ENCODE data around the gene VRK2.
"Not testable (repeated sequence)": the region's sequence is repeated elsewhere in the genome, so short reads cannot be mapped to it uniquely, and the experiment has no call there.

The VRK2 gene

GRCh38 chr2:58170334-58170933 lies 123.8 kb downstream of the VRK2 start:
- not testable (repeated sequence) for DNase-seq

- not testable (repeated sequence) for DNase-seq
Measured at GRCh38 chr2:58171831-58172230, 125.2 kb downstream of the VRK2 start.

- DNase-seq: not testable (repeated sequence)
Measured at GRCh38 chr2:58177187-58177586, 130.6 kb downstream of the VRK2 start.

- DNase-seq: not testable (repeated sequence)
Measured at GRCh38 chr2:58180175-58180574, 133.6 kb downstream of the VRK2 start.

- DNase-seq: no peak
Measured at GRCh38 chr2:58180635-58181034, 134.0 kb downstream of the VRK2 start.

- DNase-seq: no peak
Measured at GRCh38 chr2:58182527-58182926, 135.9 kb downstream of the VRK2 start.

- no peak for DNase-seq
Measured at GRCh38 chr2:58186501-58186900, 139.9 kb downstream of the VRK2 start.

GRCh38 chr2:58187022-58187421 lies 140.4 kb downstream of the VRK2 start:
- DNase-seq: not testable (repeated sequence)

- no peak for DNase-seq
Measured at GRCh38 chr2:58194458-58194857, 147.9 kb downstream of the VRK2 start.

- DNase-seq: no peak
Measured at GRCh38 chr2:58195662-58196061, 149.1 kb downstream of the VRK2 start.

- DNase-seq: no peak
Measured at GRCh38 chr2:58197894-58198293, 151.3 kb downstream of the VRK2 start.

GRCh38 chr2:58202404-58202803 lies 155.8 kb downstream of the VRK2 start:
- DNase-seq: no peak

- DNase-seq: no peak
Measured at GRCh38 chr2:58203018-58203417, 156.4 kb downstream of the VRK2 start.

GRCh38 chr2:58204195-58204959 lies 157.8 kb downstream of the VRK2 start:
- no peak for DNase-seq

- DNase-seq: no peak
Measured at GRCh38 chr2:58206785-58207184, 160.2 kb downstream of the VRK2 start.

GRCh38 chr2:58207189-58207588 lies 160.6 kb downstream of the VRK2 start:
- DNase-seq: no peak

Data from suppressor macrophage (primary cell).